AG04450 (cell line): ENCODE results near the gene ZNF835. TPM values are rescaled to one million over a fixed set of nuclear protein-coding genes. Genes with fewer than 3 reads are reported as not detected.

Experiments used
- CTCF ChIA-PET: fragments of 300-600, 350-600 bp; formaldehyde crosslinking; extraction: SDS; loops from one replicate; lab custom pipeline; 2022; ENCODE audit warnings: antibody characterized with exemption, inconsistent platforms; lab: Charles Lee
- POLR2A ChIA-PET: fragments of 350-600 bp; formaldehyde crosslinking; extraction: SDS; loops from one replicate; lab custom pipeline; 2021; ENCODE audit warnings: antibody characterized with exemption, inconsistent platforms; lab: Yijun Ruan, JAX
- DNase-seq: peaks from one replicate; pipeline ENCODE4 v3.0.0-alpha.2; 2011; ENCODE audit warnings: low read depth, low spot score
- H3K27ac ChIP-seq: one replicate; pipeline ENCODE4 v1.5.1; 2012; ENCODE audit warnings: low read depth, low read length, control low read depth
- H3K27me3 ChIP-seq: one replicate; pipeline ENCODE4 v1.6.0; 2012; ENCODE audit warnings: low read length; ENCODE audit not compliant: control insufficient read depth, insufficient read depth
- H3K4me3 ChIP-seq: 2 replicates; pipeline ENCODE4 v1.5.1; 2011; ENCODE audit warnings: mild to moderate bottlenecking, low read depth, low read length, control low read depth
- H3K9me3 ChIP-seq: 2 replicates; pipeline ENCODE4 v1.5.1; 2012; ENCODE audit warnings: low read length; ENCODE audit not compliant: control insufficient read depth, insufficient read depth
- polyA minus RNA-seq: library from RNA; depleted of rRNA, polyadenylated mRNA; stranded (reverse); fragments of >200 nt; gene quantifications from 2 replicates; pipeline ENCODE4 v1.2.3, GENCODE V29; 2011; rRNA and poly(A)+ RNA removed
- polyA plus RNA-seq: library from polyadenylated mRNA; depleted of rRNA; stranded (reverse); fragments of >200 nt; gene quantifications from 2 replicates; pipeline ENCODE4 v1.2.3, GENCODE V29; 2011; rRNA removed
- TF ChIP-seq, protein P1 (sequence below): IDR thresholded peaks from 2 replicates; pipeline ENCODE4 v1.5.1; 2011; ENCODE audit warnings: low read depth, low read length, control low read depth, inconsistent platforms

The ZNF835 gene
- polyA plus RNA-seq (not detected in 2 replicates), polyA minus RNA-seq (not detected in 2 replicates)

DNA sequence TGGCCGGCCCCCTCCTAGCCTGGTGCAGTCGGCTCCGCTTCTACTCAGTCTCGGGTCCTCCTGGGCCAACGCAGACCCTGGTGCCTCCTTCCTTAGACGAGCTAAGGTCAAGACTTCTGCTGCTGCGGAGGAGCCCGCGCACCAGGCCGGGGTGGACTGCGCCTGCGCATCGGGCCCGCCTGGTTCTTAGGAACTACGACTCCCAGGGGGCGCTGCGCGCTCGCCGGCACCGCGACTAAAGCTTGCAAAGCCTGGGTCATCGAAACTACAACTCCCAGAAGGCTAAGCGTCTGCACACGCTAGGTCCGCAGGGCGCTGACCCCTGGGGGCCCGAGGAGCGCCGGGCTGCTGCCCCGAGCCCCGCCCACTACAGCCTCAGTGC, at the start of gene ZNF835:
Gene ZNF835, minus strand, starts transcription at position 145 of the 382 bp plus-strand sequence. CDS start 6,559 bp downstream, outside the sequence.
- Histone ChIP-seq H3K9me3 (peaks cover 78% of the 10 kb centered on the region), H3K4me3 (no peak within 1 kb of the TSS), H3K27ac (no peak within 1 kb of the TSS), H3K27me3 (no peaks in the 10 kb centered on the region)
- CTCF ChIA-PET: no interaction called here
- POLR2A ChIA-PET: no interaction called here
- DNase-seq: no peak
- TF ChIP-seq, protein P1, sequence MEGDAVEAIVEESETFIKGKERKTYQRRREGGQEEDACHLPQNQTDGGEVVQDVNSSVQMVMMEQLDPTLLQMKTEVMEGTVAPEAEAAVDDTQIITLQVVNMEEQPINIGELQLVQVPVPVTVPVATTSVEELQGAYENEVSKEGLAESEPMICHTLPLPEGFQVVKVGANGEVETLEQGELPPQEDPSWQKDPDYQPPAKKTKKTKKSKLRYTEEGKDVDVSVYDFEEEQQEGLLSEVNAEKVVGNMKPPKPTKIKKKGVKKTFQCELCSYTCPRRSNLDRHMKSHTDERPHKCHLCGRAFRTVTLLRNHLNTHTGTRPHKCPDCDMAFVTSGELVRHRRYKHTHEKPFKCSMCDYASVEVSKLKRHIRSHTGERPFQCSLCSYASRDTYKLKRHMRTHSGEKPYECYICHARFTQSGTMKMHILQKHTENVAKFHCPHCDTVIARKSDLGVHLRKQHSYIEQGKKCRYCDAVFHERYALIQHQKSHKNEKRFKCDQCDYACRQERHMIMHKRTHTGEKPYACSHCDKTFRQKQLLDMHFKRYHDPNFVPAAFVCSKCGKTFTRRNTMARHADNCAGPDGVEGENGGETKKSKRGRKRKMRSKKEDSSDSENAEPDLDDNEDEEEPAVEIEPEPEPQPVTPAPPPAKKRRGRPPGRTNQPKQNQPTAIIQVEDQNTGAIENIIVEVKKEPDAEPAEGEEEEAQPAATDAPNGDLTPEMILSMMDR: no peak

DNA sequence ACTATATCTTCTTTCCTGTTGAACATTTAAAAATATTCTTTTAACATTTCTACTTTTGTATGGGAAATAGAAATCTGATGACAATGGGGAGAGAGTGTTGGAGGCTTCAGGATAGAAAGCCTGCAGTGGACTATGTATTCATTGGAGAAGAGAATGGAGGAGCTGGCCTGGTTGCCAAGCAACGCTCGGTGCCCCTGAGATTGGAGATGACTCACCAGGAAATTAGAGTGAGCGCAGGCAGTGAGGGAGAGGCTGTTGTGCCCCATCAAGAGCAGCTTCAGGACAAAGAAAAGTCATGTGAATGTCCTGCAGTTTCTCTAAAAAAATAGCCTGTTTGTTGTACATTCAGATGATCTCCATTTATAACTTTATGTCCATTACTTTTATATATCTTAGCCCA, 48.7 kb upstream of the ZNF835 start:
- ChIA-PET CTCF (no interaction called here), POLR2A (no interaction called here)
- Histone ChIP-seq H3K27me3 (no peaks in the 10 kb centered on the region), H3K9me3 (peaks cover 47% of the 10 kb centered on the region), H3K27ac (no peak overlapping the region), H3K4me3 (no peak overlapping the region)
- DNase-seq: no peak
- TF ChIP-seq, protein P1: no peak

DNA sequence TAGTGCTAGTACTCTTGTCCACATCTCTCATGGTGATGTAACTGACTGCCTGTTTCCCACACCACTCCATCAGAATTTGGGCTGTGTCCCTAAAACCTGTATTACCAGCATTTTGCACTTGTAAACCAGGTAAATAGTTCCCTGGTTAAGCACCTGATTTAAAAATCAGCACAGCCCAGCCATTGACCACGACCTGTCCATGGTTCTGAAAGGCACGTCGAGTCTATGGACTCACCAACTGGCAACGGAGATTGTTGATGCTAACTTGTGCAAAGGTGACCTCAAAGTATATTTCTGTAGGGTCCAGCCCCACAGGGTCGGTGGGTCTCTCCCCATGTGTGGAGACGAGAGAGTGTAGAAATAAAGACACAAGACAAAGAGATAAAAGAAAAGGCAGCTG, 46.7 kb upstream of the ZNF835 start:
- no peak for DNase-seq
- Histone ChIP-seq H3K9me3 (peaks cover 44% of the 10 kb centered on the region), H3K27me3 (no peaks in the 10 kb centered on the region), H3K27ac (no peak overlapping the region), H3K4me3 (no peak overlapping the region)
- POLR2A ChIA-PET: no interaction called here
- CTCF ChIA-PET: no interaction called here
- TF ChIP-seq, protein P1: no peak

DNA sequence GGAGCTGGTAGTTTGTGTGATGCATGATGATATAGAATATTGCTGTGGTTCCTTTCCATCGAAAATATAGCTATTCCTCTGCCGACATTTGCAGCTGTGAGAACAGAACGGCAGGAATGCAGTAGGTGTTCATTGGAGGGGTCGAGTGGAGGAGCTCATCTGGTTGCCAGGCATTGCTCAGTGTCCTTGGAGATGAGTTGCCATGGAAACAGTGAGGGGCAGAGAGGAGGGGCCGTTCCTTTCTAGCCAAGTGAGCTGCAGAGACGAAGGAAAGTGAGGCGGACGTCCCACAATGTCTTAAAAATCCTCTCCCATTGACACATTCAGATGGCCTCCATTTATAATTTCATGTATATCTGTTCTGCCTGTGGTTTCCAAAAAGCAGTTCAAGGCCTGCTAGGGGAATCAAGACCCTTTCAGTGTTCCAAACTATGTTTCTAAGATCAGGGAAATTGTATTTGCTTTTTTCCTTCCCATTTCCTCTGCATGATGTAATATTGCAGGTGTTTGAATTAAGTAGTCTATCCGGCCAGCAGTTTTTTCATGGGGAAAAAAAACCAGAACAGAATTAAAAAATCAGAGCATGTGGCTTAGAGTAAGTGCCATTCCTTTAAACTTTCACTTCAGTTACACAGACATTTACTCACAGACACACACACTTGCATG, 41.2 kb upstream of the ZNF835 start:
- H3K4me3 ChIP-seq: no peak overlapping the region
- DNase-seq: no peak
- H3K27ac ChIP-seq: no peak overlapping the region
- H3K9me3 ChIP-seq: peaks cover 43% of the 10 kb centered on the region
- CTCF ChIA-PET: no interaction called here
- H3K27me3 ChIP-seq: no peaks in the 10 kb centered on the region
- POLR2A ChIA-PET: no interaction called here
- TF ChIP-seq, protein P1: no peak

DNA sequence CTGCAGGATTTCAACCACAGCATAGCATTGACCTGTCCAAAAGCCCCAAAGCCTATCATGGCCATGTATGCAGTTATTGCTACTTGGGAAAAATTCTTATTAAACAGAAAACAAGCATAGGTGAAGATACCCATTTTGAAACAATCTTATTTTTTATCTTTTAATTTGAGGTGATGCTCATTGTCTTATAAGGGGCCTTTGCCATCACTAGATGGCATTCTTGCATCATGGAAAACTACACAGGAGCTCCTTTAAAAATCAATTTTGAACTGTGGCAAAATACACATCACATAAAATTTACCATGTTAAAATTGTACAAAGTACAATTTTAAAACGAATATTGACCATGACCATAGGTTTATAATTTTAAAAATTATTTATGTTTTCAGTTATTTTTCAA, 38.9 kb upstream of the ZNF835 start:
- no peak for DNase-seq
- Histone ChIP-seq H3K9me3 (peaks cover 27% of the 10 kb centered on the region), H3K27me3 (no peaks in the 10 kb centered on the region), H3K27ac (no peak overlapping the region), H3K4me3 (no peak overlapping the region)
- TF ChIP-seq, protein P1: no peak
- ChIA-PET POLR2A (no interaction called here), CTCF (no interaction called here)
